ENCODE measurements around the gene CDC42BPB.
"Not testable (repeated sequence)": the region's sequence is repeated elsewhere in the genome, so short reads cannot be mapped to it uniquely, and the experiment has no call there.

Gene CDC42BPB

GRCh38 chr14:102941419-102942011 lies 115.8 kb downstream of the CDC42BPB start:
- no peak for DNase-seq

GRCh38 chr14:102940729-102941362 lies 116.5 kb downstream of the CDC42BPB start:
- DNase-seq, result no peak

- DNase-seq, result no peak
These were observed 117.4 kb downstream of the CDC42BPB start for GRCh38 chr14:102939820-102940561.

- no peak for DNase-seq
These were observed 118.0 kb downstream of the CDC42BPB start for GRCh38 chr14:102939329-102939728.

GRCh38 chr14:102938191-102938590 lies 119.2 kb downstream of the CDC42BPB start:
- no peak for DNase-seq

- no peak for DNase-seq
These were observed 119.8 kb downstream of the CDC42BPB start for GRCh38 chr14:102937331-102938175.

GRCh38 chr14:102935756-102936155 lies 121.6 kb downstream of the CDC42BPB start:
- DNase-seq, result no peak

- no peak for DNase-seq
These were observed 123.6 kb downstream of the CDC42BPB start for GRCh38 chr14:102933618-102934231.

GRCh38 chr14:102932484-102933248 lies 124.7 kb downstream of the CDC42BPB start:
- DNase-seq, result no peak

GRCh38 chr14:102931580-102932285 lies 125.6 kb downstream of the CDC42BPB start:
- DNase-seq, result no peak

GRCh38 chr14:102930753-102931579 lies 126.4 kb downstream of the CDC42BPB start:
- no peak for DNase-seq

GRCh38 chr14:102930138-102930752 lies 127.1 kb downstream of the CDC42BPB start:
- no peak for DNase-seq

GRCh38 chr14:102929241-102930137 lies 127.9 kb downstream of the CDC42BPB start:
- DNase-seq, result no peak

- peak; percentile 62 to 71 for DNase-seq
These were observed 128.7 kb downstream of the CDC42BPB start for GRCh38 chr14:102928412-102929240.

- no peak for DNase-seq
These were observed 129.4 kb downstream of the CDC42BPB start for GRCh38 chr14:102927878-102928411.

GRCh38 chr14:102927346-102927877 lies 129.9 kb downstream of the CDC42BPB start:
- no peak for DNase-seq

GRCh38 chr14:102926840-102927239 lies 130.5 kb downstream of the CDC42BPB start:
- not testable (repeated sequence) for DNase-seq

Measured in activated CD4-positive, alpha-beta T cell treated with anti-CD3 and anti-CD28 coated beads, Interleukin-2, amount 50 U/mL, for 48 hours (primary cell).